Lung (tissue), 12 donors: ENCODE measurements around the gene SPOCK3. TPM values are rescaled to one million over a fixed set of nuclear protein-coding genes. Genes with fewer than 3 reads are reported as not detected.

Source experiments
- ATAC-seq: fragments of 200-7000 bp; cut with Tn5 transposase; one replicate; pipeline ENCODE4 v1.9.1; 2020; ENCODE audit warnings: moderate number of reproducible peaks; ENCODE audit not compliant: insufficient read depth, low FRiP score
- DNase-seq, 3 donors: peaks; one replicate each; pipeline ENCODE4 v3.0.0-alpha.2; 2013 to 2017
- H3K27ac ChIP-seq, 2 donors: one replicate each; pipeline ENCODE4 v1.5.1; 2013; ENCODE audit warnings: mild to moderate bottlenecking in 2 of 2, moderate library complexity in 2 of 2, control low read depth in 1 of 2, inconsistent platforms in 1 of 2, low read depth in 1 of 2, low read length in 1 of 2
- H3K27me3 ChIP-seq, 3 donors: one replicate each; pipeline ENCODE4 v1.5.1; 2013; ENCODE audit warnings: low read length in 2 of 3; ENCODE audit not compliant: control insufficient read depth in 3 of 3, insufficient read depth in 3 of 3
- H3K36me3 ChIP-seq, 4 donors: one replicate each; pipeline ENCODE4 v1.5.1; 2013; ENCODE audit warnings: low read length in 4 of 4, mild to moderate bottlenecking in 1 of 4, moderate library complexity in 1 of 4; ENCODE audit not compliant: control insufficient read depth in 4 of 4, insufficient read depth in 4 of 4
- H3K4me1 ChIP-seq, 5 donors: one replicate each; pipeline ENCODE4 v1.5.1; 2013; ENCODE audit warnings: low read length in 5 of 5, mild to moderate bottlenecking in 2 of 5, moderate library complexity in 1 of 5; ENCODE audit not compliant: control insufficient read depth in 5 of 5, insufficient read depth in 5 of 5
- H3K4me3 ChIP-seq: one replicate; pipeline ENCODE4 v1.5.1; 2013; ENCODE audit warnings: mild to moderate bottlenecking, control low read depth, moderate library complexity
- H3K9ac ChIP-seq, 2 donors: one replicate each; pipeline ENCODE4 v1.5.1; 2013; ENCODE audit warnings: low read length in 2 of 2, control low read depth in 1 of 2; ENCODE audit not compliant: insufficient read depth in 1 of 2
- H3K9me3 ChIP-seq, 4 donors: one replicate each; pipeline ENCODE4 v1.5.1; 2013; ENCODE audit warnings: low read length in 3 of 4, mild to moderate bottlenecking in 1 of 4, moderate library complexity in 1 of 4; ENCODE audit not compliant: control insufficient read depth in 4 of 4, insufficient read depth in 3 of 4
- CTCF ChIP-seq: IDR thresholded peaks from 2 replicates; pipeline ENCODE4 v1.5.1; 2012; ENCODE audit warnings: mild to moderate bottlenecking; ENCODE audit errors: control extremely low read depth, extremely low read depth
- WGBS, 2 donors: extraction: QIAGEN DNeasy Blood & Tissue Kit; methylation state at CpG; one replicate each; pipeline ENCODE4 v1.1.7; 2013; 5-methylcytosine and 5-hydroxymethylcytosine counted together
- polyA plus RNA-seq, 2 donors: library from polyadenylated mRNA; stranded (reverse); fragments of 200-250 nt; gene quantifications; one replicate each; pipeline ENCODE4 v1.2.1, GENCODE V29; 2013
- total RNA-seq, 2 donors: library from RNA; depleted of rRNA in 1 of 2; stranded (reverse); fragments of >200 nt in 1 of 2; gene quantifications; one replicate each; pipeline ENCODE4 v1.2.1, GENCODE V29; 2014 to 2021
- donor health status: control.
- donor health status: control.
- donor health status: Bipolar disorder and iron deficiency.
- donor health status: healthy.
- donor health status: DM: yes; HTN: yes; CAD: no.

The SPOCK3 gene
- total and polyA plus RNA-seq, 4 donors, result 0.24 to 1.4 (median 0.60) TPM

- Histone ChIP-seq H3K27me3 (no peaks in the 10 kb centered on the region), H3K27ac (no peak overlapping the region), H3K36me3 (no peaks in the 10 kb centered on the region), H3K9ac (no peak overlapping the region), H3K9me3 (peaks cover 0 to 2% (median 0%) of the 10 kb centered on the region in 4 donors), H3K4me1 (no peaks in the 10 kb centered on the region), H3K4me3 (no peak overlapping the region)
- ATAC-seq (no peak), DNase-seq (no peak)
- no peak for TF ChIP-seq CTCF
- 73 to 75% methylated on average over 2 of the region's 2 CpGs for WGBS, 2 donors
These were observed 277.8 kb downstream of the SPOCK3 start for GRCh38 chr4:166956484-166956883.

- ATAC-seq, result no peak
- Histone ChIP-seq H3K4me1 (no peaks in the 10 kb centered on the region), H3K27ac (no peak overlapping the region), H3K9me3 (no peaks in the 10 kb centered on the region), H3K4me3 (no peak overlapping the region), H3K9ac (no peak overlapping the region), H3K36me3 (no peaks in the 10 kb centered on the region), H3K27me3 (no peaks in the 10 kb centered on the region)
- no peak for DNase-seq
- WGBS, 2 donors, result 77 to 83% methylated on average over 6 of the region's 6 CpGs
- no peak for TF ChIP-seq CTCF
These were observed 292.7 kb downstream of the SPOCK3 start for GRCh38 chr4:166941629-166942028.

- DNase-seq (no peak), ATAC-seq (no peak)
- Histone ChIP-seq H3K9ac (no peak overlapping the region), H3K27ac (no peak overlapping the region), H3K9me3 (no peaks in the 10 kb centered on the region), H3K4me1 (no peaks in the 10 kb centered on the region), H3K27me3 (no peaks in the 10 kb centered on the region), H3K4me3 (no peak overlapping the region), H3K36me3 (no peaks in the 10 kb centered on the region)
- TF ChIP-seq CTCF, result no peak
- 33 to 72% methylated on average over 1 of the region's 1 CpG for WGBS, 2 donors
These were observed 303.8 kb downstream of the SPOCK3 start for GRCh38 chr4:166930464-166930863.

- H3K4me1 ChIP-seq, result no peaks in the 10 kb centered on the region
- 65 to 70% methylated on average over 3 of the region's 3 CpGs for WGBS, 2 donors
These were observed 309.9 kb downstream of the SPOCK3 start for GRCh38 chr4:166924424-166924823.

More at GRCh38 chr4:166924424-166924823, 309.9 kb downstream of the SPOCK3 start:
- Histone ChIP-seq H3K9ac (no peak overlapping the region), H3K27me3 (no peaks in the 10 kb centered on the region), H3K27ac (no peak overlapping the region), H3K9me3 (no peaks in the 10 kb centered on the region), H3K36me3 (no peaks in the 10 kb centered on the region), H3K4me3 (no peak overlapping the region)
- no peak for TF ChIP-seq CTCF
- DNase-seq, result no peak
- no peak for ATAC-seq
